Measurements from ENCODE around the gene XXYLT1.

DNA sequence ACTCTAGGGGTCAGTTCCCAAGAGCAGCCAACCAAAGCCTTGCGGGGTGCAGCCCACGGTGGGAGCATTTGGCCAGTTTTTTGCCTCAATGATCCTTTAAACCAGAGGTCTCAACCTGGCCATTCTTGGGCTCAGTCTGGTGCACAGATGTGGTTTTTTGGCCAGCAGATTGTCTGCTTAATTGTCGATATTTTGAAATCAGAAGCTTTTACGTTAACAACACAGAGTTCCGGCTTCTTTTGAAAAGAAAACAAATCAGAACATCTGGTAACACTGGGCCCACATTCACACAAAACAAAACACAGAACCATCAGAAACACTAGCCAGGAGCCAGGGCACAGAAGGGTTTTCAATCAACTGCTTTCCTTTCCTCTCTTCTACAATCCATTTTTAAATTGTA lies 127.7 kb downstream of the XXYLT1 start:
- TF ChIP-seq POLR2A (IDR thresholded peaks at IDR 0.05), result no peak
- TF ChIP-seq, protein P1, sequence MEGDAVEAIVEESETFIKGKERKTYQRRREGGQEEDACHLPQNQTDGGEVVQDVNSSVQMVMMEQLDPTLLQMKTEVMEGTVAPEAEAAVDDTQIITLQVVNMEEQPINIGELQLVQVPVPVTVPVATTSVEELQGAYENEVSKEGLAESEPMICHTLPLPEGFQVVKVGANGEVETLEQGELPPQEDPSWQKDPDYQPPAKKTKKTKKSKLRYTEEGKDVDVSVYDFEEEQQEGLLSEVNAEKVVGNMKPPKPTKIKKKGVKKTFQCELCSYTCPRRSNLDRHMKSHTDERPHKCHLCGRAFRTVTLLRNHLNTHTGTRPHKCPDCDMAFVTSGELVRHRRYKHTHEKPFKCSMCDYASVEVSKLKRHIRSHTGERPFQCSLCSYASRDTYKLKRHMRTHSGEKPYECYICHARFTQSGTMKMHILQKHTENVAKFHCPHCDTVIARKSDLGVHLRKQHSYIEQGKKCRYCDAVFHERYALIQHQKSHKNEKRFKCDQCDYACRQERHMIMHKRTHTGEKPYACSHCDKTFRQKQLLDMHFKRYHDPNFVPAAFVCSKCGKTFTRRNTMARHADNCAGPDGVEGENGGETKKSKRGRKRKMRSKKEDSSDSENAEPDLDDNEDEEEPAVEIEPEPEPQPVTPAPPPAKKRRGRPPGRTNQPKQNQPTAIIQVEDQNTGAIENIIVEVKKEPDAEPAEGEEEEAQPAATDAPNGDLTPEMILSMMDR (IDR thresholded peaks at IDR 0.05), result no peak

Measured in adrenal gland (tissue), 5 donors.